GM21723 (cell line): Measurements from ENCODE around the gene MED4.
"Not testable (repeated sequence)": the region's sequence is repeated elsewhere in the genome, so short reads cannot be mapped to it uniquely, and the experiment has no call there.

Experiments
- ATAC-seq: cut with Tn5 transposase; IDR thresholded peaks from one replicate; pipeline ENCODE4 v1.9.1; 2021; ENCODE audit warnings: mild to moderate bottlenecking, moderate library complexity; ENCODE audit not compliant: unreplicated experiment

Gene MED4

GRCh38 chr13:48096670-48097069 is 1.8 kb upstream of the MED4 start:
- no peak for ATAC-seq

GRCh38 chr13:48094404-48094780 is 512 bp downstream of the MED4 start:
- peak; percentile 18 for ATAC-seq

GRCh38 chr13:48093588-48093987 is 1.3 kb downstream of the MED4 start:
- ATAC-seq = no peak

GRCh38 chr13:48086272-48086671 is 8.6 kb downstream of the MED4 start:
- ATAC-seq = no peak

DNA sequence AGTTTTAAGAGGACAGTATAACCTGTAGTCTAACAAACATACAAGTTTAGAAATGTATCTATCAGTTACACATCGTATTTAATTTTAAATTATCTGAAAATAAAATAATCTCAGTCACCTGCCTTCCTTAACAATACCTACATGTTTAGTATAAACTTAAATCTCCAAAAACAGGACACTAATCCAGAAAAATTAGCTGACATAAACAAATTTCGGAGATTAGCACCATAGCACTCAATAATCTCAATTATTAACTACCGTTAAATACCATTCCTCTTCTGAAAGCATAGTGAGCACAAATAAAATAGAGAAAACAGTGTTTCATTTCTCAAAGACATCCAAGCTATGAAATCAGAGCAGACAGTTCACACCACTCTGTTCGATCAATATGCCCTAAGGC is 13.2 kb downstream of the MED4 start:
- no peak for ATAC-seq

- ATAC-seq = peak; percentile 96
These were observed 16.6 kb downstream of the MED4 start for GRCh38 chr13:48078251-48078656.

- ATAC-seq = no peak
These were observed 20.9 kb downstream of the MED4 start for GRCh38 chr13:48074006-48074405.

- no peak for ATAC-seq
These were observed 22.1 kb downstream of the MED4 start for GRCh38 chr13:48072787-48073186.

DNA sequence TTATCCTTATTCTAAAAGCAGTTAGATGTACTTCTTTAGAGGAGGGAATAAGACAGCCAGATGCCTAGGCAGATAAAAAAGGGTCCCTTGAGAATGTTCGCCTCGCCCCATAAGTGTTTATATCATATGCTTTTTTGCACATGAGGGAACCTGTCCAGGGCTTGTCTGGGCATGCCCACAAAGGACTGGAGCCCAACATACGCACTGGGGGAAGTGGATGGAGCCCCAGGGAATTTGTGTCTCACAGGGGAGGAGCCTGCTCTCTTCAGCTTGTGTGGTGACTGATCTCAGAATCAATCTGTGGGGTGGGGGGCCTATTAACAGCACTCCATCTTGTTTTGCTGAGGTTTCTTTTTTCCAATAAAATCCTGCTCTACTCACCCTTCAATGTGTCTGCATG is 22.6 kb downstream of the MED4 start:
- no peak for ATAC-seq

DNA sequence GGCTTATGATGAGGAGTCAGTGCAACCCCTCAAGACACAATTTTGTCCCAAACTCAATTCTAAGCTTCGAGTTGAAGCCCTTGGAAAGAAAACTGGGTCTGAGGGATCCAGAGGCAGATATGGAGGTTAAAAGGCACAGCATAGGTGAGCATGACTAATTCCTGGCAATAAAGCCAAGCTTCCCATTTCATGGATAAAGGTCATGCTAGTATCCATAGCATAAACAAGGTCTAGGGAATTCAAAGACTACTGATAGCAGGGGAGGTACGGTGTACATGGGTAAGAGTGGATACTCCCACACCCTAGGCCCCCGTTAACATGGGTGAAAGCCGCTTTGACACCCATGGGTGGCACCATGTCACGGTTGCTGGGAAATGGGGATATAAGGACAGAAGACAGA is 24.0 kb downstream of the MED4 start:
- no peak for ATAC-seq

- no peak for ATAC-seq
These were observed 25.3 kb downstream of the MED4 start for GRCh38 chr13:48069573-48069972.

GRCh38 chr13:48068952-48069351 is 26.0 kb downstream of the MED4 start:
- ATAC-seq = no peak

DNA sequence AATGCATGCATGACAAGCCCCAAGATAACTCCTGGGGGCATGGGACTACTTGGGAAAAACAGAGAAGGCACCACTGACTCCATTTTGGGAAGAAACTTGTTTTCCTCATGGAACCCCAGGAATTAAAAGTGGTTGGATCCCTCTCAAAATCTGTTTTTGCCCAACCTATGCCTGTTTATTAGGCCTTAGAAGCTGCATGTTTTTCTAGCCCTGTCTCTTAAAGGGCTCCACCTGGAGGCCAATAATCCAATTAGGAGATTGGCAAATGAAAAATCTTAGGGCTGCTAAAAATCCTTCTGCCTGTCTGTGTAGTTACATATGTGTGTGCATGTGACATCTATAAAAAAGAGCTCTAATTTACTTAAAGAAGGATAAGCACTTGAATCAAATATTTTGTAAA is 26.9 kb downstream of the MED4 start:
- no peak for ATAC-seq

DNA sequence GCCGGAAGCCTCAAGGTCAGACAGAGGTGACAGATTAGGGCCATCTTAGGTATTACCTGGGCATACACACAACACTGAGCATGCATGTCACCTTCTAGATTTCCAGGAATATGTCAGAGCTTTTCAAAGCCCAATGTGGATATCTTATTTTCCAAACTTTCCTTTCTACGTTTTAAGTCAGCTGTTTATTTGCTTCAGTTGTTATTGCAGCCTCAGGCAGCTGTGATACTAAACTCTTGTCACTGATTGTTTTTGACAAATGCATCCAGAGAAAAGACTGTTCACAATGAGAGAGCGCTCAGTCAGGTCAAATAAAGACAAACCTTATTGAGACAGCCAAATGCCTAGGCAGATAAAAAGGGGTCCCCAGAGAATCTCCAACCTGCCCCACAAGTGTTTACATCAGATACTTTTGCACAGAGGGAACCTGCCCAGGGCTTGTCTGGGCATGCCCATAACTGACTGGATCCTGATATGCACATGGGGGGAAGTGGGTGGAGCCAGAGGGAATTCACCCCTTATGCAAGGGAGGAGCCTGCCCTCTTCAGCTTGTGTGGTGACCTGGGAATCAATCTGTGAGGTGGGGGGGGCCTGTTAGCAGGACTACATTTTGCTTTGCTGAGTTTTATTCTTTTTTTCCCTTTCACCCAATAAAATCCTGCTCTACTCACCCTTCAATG is 28.5 kb downstream of the MED4 start:
- peak; percentile 62 for ATAC-seq

GRCh38 chr13:48059951-48060350 is 35.0 kb downstream of the MED4 start:
- not testable (repeated sequence) for ATAC-seq

DNA sequence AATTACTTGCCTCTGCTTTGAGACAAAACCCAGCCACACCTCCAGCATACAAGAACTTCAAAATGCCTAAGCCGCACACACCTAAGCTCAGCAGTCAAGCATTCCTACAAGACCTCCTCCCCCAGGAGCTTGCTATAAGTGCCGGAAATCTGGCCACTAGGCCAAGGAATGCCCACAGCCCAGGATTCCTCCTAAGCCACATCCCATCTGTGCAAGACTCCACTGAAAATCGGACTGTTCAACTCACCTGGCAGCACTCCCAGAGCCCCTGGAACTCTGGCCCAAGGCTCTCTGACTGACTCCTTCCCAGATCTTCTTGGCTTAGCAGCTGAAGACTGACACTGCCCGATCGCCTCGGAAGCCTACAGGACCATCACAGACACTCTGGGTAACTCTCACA is 36.4 kb downstream of the MED4 start:
- ATAC-seq = not testable (repeated sequence)

- no peak for ATAC-seq
These were observed 39.2 kb downstream of the MED4 start for GRCh38 chr13:48055712-48056111.

DNA sequence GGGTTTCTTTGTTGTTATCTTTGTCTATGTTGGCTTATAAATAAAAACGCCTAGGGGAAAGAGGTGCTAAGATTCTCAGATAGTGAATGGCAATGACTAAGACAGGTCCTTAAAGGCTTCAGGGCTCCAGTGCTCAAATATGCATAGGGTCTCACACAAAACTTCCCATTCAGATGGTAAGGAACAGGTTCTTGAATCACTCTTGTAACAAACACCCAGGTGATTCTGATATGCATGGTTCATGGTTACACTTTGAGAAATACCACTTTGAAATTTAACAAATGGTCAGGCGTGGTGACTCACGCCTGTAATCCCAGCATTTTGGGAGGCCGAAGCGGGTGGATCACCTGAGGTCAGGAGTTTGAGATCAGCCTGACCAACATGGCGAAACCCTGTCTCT is 40.3 kb downstream of the MED4 start:
- ATAC-seq = no peak

DNA sequence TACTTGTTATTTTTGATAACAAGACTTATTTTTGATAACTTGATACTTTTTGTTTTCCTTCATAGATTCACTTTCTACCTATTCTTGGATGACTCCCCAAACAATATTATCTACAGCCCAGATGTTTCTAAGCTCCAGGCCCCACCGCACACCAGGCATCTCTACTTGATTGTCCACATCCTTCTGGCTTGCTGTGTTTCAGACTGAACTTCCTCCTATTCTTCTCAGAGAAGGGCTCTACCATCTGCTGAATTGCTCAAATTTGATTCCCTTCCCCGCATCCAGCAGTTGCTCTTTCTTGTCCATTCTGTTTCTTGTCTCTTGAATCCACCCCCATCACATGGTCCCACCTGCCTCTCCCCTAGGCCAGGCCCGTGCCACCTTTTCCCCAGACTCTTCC is 44.4 kb downstream of the MED4 start:
- ATAC-seq = no peak

- peak; percentile 55 for ATAC-seq
These were observed 51.0 kb downstream of the MED4 start for GRCh38 chr13:48043789-48044503.

DNA sequence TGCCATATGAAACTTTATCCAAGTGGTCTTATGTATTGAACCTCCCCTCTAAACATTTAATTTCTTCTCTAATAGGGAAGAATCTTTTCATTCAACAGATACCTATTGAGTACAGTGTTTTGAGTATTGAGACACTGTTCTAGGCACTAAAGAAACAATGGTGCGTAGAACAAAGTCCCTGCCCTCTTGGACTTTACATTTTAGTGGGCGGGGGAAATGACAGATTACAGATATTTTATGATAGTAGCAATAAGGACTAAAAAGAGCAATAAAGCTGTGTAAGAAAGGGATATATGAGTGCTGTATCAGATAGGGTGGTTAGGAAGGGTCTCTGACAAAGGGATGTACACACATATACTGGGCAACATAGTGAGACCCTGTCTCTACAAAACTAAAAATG is 52.0 kb downstream of the MED4 start:
- ATAC-seq = no peak

- ATAC-seq = no peak
These were observed 54.0 kb downstream of the MED4 start for GRCh38 chr13:48040896-48041295.

DNA sequence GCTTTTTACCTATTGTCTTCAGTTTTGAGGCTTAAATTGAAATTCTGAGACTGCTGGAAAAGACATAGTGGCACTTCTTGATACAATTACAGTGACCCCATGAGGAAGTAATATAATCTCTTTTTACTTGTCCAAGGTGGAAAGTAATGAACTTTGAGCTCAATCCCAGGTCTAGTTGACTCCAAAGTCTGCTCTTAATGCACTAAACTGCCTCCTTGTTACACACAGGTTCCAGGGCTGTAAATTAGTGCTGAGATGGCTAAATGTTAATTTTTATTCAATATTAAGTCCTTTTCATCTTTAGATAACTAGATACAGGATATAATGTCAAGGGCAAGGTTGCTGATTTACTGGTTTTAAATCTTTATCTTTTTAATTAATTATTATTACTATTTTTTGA is 54.9 kb downstream of the MED4 start:
- ATAC-seq = no peak
